ELF-1 (cell line): Measurements from ENCODE around the gene B3GNT3.
"Not testable (repeated sequence)": the region's sequence is repeated elsewhere in the genome, so short reads cannot be mapped to it uniquely, and the experiment has no call there.

Source experiments
- DNase-seq: peaks from one replicate; pipeline ENCODE4 v3.0.0-alpha.2; 2016; ENCODE audit warnings: low read depth, low spot score

Gene B3GNT3

DNA sequence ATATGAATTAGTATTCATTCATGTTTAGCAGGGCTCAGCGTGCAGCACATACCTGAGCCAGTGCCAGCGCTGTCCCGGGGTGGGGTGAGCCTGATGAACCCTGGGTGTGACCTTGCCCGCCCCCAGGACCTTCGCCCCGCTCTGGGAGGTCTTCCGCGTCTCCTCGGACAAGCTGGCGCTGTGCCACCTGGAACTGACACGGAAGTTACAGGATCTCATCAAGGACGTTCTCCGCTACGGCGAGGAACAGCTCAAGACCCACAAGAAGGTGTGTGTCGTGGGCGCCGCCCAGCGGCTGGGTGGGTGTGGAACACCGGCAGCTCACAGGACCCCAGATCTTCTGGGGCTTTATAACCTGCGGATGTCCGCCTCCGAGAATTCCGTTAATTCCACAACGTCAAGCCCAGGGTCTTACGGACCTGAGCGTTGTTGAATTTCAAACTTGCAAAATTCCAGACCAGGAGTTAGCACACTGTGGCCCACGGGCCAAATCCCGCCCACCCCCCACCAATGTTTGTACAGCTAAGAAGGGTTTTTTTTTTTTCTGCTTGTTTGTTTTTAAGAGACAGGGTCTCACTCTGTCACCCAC lies 28.3 kb upstream of the B3GNT3 start:
- DNase-seq = peak; percentile 92

DNA sequence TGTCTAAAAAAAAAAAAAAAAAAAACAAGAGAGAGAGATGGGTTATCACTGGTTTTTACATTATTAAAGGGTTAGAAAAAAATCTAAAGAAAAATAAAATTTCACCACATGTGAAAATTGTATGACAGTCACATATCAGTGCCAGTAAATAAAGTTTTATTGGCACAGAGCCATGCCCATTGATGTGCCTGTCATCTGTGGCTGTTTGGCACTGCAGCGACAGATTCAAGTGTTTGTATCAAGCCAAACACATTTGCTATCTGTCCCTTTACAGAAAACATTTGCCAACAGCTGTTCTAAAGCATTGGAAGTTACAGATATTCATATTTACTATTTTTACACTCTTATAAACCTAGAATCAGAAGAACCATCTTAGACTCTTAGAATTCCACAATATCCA lies 27.4 kb upstream of the B3GNT3 start:
- no peak for DNase-seq

DNA sequence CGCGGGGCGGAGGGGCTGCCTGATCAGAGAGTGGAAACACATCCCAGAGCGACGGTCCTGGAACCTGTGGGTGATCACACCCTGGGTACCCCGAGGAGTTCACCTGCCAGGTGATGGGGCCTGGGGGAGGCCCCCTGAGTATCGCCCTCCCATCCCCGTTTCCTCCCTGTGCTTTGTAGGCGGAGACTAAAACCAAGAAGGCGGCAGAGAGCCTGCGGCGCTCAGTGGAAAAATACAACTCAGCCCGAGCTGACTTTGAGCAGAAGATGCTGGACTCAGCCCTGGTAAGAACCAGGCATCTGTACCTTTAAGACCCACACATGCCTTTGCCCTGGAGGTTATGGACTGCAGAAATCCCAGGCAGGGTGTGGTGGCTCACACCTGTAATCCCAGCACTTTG lies 24.3 kb upstream of the B3GNT3 start:
- DNase-seq = peak; percentile 35

DNA sequence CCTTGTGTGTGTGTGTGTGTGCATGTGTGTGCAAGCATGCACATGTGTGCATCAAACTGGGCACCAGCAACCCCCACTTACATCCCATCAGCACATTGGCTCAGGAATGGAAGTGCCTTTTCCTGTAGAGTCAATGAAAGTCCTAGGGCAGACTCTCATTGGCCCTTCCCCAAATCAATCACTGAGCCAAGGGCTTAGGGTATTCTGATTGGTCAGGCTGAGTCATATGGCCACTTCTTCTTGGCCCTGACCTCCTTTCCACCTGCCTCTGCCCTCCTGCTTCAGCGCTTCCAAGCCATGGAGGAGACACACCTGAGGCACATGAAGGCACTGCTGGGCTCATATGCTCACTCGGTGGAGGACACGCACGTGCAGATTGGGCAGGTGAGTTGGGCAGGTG lies 22.8 kb upstream of the B3GNT3 start:
- DNase-seq = peak; percentile 34

DNA sequence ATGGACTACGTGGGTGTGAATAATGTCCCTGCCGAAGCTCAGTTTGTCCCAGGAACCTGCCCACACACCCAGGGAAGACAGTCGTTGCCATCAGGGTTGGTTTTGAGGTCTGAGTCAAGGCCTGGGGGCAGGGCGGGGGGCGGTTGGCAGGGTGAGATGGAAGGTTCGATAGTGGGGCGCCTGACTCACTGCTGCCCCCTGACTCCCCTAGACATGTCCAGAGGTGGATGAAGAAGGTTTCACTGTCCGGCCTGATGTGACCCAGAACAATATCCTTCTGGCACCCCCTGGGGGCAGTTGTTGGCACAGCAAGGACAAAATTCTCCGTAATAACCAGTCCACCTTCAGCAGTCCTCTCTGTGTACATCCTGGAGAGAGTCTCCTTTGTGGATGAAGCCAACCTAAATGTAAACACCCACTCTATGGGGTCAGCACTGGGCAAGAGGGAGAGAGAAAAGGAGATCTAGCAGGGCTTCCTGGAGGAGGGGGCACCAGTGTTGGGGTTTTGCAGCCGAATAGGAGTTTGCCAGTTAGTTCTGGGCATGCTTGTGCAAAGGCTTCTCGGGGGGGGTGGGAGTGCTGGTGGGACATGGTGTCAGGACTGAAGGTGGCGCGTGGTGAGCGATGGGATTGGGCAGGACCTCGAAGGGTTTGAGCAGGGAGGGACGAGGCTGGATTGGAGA lies 19.6 kb upstream of the B3GNT3 start:
- peak; percentile 83 for DNase-seq

DNA sequence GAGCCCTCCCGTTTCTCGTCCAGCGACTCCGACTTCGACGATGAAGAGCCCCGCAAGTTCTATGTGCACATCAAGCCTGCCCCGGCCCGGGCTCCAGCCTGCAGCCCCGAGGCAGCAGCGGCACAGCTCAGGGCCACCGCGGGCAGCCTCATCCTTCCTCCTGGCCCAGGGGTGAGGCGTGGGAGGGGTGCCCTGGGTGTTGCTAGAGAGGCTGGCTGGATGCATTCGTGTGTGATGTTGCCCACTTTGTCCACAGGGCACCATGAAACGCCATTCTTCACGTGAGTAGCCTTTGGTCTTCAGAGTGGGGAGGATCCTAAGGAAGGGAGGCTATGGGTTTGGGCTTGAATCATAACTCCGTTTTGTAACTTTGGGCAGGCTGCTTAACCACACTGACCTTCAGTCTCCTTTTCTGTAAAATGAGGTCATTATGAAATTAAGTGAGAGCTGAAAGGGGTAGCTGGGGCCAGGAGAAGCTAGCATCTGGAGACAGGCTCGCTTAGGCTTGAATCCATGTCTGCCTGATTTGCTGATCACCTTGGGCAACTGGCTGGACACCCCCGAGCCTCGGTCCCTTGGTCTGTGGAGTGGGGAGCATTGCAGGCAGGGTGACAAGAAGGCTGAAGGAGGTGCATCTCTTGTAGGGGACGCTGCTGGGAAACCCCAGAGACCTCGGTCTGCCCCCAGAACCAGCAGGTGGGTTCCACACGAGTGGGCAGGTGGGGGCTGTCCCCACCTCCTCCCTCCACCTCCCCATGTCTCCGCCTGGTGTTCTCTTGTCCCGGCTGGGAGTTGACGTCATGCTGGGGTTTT lies 18.7 kb upstream of the B3GNT3 start:
- no peak for DNase-seq

DNA sequence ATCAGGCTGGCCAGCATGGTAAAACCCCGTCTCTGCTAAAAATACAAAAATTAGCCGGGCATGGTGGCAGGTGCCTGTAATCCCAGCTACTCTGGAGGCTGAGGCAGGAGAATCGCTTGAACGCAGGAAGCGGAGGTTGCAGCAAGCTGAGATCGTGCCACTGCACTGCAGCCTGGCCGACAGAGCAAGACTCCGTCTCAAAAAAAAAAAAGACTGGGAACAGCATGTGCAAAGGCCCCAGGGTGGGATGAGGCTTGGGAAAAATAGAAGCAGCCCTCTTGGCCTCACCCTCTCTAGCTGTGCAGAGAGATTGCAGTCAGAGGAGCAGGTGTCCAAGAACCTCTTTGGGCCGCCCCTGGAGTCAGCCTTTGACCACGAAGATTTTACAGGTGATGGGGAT lies 17.1 kb upstream of the B3GNT3 start:
- not testable (repeated sequence) for DNase-seq

DNA sequence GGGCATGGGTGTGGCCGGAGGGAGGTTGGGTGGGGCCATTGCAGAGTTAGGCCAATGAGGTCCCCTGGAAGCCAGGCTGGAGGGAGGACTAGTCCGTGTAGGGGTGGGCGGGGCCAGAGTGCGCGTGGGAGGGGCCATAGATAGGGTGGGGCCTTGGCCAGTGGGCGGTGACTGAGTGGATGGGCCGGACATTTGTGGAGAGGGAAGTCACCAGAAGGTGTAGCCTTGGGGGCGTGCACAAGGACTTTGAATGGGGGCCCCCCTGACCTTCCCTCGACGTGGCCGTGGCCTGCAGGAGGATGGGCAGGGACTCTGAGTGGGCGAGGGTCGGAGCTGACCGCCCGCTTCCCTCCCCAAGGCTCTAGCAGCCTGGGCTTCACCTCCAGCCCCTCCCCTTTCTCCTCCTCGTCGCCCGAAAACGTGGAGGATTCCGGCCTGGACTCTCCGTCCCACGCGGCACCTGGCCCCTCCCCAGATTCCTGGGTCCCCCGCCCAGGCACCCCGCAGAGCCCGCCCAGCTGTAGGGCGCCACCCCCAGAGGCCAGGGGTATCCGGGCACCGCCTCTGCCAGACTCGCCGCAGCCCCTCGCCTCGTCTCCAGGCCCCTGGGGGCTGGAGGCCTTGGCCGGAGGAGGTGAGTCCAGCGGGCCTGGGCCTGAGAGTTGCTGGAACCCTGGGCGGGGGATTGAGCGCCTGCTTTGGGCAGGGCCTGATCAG lies 16.5 kb upstream of the B3GNT3 start:
- peak; percentile 82 for DNase-seq

DNA sequence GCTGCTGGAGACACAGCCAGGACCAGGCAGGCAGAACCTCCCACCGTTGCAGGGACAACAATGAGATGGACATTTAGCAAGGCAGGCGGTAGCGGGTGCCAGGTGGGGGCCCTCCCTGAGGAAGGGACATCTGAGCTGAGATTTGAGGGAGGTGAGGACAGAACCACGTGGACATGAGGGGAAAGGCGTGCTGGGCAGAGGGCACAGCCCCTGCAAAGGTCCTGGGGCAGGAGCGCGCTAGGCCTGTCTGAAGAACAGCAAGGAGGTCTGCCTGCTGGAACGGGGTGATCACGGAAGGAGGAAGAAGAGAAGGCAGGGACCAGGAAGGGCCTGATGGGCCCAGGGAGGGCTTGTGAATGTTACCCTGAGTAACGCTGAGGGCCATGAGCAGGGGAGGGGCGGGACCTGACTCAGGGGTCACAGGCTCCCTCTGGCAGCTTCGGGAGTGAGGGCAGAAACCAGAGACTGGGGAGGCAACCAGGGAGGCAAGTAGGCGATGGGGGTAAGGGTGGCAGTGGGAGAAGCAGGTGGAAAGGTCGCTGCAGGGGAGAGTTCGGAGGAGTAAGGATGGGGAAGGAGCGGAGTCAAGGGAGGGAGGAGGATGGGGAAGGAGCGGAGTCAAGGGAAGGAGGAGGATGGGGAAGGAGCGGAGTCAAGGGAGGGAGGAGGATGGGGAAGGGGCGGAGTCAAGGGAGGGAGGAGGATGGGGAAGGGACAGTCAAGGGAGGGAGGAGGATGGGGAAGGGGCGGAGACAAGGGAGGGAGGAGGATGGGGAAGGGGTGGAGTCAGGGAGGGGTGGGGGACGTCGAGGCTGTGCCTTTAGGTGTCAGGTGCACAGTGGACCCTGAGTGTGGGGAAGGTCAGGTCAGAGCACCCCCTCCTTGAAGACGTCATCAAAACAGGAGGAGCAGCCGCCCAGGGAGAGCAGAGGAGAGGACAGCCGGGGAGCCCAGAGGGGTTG lies 15.7 kb upstream of the B3GNT3 start:
- DNase-seq = peak; percentile 69

DNA sequence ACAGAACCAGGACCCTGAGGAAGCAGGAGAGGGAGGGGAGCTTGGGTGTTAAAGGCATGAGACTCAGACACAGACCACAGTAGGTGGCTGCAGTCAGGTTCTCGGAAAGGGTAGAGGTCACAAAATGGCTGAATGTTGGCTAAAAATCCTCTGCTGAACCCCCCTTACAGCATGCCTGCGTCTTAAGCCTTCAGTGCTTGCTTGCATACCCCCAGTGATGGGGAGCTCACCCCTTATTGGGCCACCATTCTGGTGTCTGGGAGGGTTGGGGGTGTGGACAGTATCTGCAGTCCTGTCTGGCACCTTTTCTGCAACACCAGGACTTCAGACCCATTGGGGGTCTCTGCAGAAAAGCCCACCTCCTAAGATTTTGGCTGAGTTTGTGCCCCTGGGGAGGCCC lies 14.2 kb upstream of the B3GNT3 start:
- no peak for DNase-seq

DNA sequence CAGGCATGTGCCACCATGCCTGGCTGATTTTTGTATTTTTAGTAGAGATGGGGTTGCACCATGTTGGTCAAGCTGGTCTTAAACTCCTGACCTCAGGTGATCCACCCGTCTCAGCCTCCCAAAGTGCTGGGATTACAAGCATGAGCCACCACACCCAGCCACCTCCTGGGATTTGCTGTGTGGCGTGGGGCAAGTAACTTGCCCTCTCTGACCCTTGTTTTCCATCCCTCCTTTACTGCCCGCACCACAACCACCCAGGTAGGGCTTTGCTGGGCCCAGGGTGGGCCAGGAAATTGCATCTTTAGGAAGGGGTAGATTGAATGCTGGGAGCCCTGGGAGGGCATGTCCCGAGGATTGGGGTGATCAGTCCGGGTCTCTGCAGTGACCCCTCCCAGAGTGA lies 11.2 kb upstream of the B3GNT3 start:
- DNase-seq = not testable (repeated sequence)

DNA sequence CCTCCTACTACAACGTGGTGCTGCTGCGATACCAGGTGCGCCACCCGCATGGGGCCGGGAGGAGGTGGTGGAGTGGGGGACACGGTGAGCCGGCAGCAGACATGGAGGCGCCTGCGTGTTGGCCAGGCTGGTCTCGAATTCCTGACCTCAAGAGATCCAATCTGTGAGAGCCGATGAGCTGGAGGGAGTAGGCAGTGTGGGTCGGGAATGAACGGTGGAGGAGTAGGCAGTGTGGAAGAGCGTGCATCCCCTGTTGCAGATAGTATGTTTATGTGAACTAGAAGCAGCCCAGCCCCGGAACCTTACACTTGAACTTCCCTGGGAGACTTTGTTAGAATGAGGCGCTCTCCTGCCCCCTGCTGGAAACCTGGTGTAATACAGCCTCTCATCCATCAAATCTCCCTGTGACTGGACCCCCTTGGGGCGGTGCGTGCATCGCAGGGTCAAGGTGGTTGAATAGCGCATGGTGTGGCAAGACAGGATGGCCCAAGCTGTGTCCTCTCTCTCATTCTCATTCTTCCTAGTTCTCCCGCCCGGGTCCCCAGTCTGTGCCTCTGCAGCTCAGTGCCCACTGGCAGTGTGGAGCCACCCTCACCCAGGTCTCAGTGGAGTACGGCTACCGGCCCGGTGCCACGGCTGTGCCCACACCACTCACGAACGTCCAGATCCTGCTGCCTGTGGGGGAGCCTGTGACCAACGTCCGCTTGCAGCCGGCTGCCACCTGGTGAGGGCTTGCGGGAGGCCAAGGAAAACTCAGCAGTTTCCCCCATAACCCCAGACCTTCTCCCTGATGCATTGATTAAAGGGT lies 10.5 kb upstream of the B3GNT3 start:
- DNase-seq = peak; percentile 82

DNA sequence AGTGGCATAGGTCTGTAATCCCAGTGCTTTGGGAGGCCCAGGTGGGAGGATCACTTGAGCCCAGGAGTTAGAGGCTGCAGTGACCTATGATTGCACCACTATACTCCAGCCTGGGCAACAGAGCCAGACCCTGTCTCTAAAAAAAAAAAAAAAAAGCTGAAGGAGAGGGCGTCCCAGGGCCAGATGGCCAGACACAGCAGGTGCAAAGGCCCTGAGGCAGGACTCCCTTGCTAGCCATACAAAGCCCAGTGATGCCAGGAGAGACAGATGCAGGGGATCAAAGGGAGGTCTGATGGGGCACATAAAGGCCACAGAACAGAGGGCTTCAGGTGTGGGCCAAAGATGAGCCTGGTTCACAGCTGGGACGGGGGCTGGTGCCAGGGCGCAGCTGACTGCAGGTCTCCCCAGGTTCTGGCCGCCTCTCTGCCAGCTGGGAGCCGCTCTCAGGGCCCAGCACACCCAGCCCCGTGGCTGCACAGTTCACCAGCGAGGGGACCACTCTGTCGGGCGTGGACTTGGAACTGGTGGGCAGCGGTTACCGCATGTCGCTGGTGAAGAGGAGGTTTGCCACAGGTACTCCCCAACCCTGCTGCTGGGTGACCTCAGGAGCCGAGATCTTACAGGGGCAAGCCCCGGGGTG lies 7.5 kb upstream of the B3GNT3 start:
- DNase-seq = no peak

DNA sequence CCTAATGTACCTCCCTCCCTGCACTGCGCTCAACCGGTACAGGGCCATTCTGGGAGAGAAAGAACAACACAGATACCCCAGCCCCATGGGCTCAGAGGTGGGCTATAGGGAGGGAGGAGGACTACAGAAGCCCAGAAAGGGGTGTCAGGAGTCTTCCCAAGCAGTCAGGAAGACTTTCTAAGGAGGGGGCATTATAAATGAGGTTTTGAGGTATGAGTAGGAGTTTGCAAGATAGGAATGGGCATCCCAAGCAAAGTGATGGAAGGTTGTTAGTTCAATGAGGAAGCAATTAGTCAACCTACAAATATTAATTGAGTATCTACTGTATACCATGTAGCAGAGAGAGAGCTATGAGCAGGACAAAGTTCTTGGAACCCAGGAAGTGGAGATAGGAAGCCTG lies 6.3 kb upstream of the B3GNT3 start:
- DNase-seq = no peak

DNA sequence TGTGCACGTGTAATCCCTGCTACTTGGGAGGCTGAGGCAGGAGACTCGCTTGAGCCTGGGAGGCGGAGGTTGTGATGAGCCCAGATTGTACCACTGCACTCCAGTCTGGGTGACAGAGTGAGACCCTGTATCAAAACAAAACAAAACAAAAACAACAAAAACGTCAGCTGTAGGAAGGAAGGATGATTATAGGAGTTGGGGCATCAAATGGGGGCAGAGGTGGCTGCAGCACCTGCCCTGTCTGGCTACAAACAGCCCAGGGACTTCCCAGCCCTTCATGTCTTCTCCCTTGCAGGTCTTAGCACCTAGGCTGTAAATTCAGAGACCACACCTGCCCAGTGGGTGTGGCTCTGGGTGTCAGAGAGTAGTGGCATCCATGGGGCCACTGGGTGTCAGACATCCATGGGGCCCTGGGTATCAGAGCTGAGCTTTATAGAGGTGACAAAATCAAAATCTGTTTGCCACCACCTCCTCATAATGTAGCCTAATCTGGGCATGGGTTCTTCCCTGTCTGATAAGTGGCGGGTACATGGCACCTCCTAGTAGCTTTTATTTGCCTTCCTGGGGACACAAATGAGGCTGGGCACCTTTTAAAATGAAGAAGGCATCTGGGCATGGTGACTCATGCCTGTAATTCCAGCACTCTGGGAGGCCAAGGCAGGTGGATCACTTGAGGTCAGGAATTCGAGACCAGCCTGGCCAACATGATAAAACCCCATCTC lies 4.7 kb upstream of the B3GNT3 start:
- DNase-seq = no peak

DNA sequence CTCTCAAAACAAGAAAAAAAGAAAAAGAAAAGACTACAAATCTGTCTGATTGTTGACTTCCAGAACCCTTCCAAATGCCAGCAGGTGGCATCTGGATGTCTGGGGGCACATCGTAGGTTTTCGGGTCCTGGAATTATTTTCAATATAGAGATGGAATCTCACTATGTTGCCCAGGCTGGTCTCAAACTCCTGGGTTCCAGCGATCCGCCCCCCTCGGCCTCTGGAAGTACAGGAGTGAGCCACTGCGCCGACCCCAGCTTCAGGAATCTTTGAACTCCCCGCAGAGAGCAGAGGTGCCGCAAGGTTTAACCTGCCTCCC lies 567 bp upstream of the B3GNT3 start:
- no peak for DNase-seq

DNA sequence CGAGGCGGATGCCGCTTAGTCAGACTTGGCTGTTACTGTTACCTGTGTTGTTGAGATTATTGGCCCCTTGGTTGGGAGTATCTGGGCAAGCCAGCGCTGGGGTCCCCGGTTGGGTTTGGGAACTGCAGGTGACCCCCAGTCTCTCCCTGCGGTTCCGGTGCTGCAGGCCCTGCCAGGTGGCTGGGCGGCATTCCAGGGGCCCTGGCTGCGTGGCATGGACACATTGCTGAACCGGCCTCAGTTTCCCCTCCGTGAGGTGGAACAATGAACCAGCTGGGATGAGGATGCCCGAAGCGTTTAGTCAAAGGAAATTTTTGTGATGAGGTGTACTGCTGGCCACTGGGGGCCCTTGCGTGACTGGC lies 538 bp downstream of the B3GNT3 start:
- DNase-seq = no peak

DNA sequence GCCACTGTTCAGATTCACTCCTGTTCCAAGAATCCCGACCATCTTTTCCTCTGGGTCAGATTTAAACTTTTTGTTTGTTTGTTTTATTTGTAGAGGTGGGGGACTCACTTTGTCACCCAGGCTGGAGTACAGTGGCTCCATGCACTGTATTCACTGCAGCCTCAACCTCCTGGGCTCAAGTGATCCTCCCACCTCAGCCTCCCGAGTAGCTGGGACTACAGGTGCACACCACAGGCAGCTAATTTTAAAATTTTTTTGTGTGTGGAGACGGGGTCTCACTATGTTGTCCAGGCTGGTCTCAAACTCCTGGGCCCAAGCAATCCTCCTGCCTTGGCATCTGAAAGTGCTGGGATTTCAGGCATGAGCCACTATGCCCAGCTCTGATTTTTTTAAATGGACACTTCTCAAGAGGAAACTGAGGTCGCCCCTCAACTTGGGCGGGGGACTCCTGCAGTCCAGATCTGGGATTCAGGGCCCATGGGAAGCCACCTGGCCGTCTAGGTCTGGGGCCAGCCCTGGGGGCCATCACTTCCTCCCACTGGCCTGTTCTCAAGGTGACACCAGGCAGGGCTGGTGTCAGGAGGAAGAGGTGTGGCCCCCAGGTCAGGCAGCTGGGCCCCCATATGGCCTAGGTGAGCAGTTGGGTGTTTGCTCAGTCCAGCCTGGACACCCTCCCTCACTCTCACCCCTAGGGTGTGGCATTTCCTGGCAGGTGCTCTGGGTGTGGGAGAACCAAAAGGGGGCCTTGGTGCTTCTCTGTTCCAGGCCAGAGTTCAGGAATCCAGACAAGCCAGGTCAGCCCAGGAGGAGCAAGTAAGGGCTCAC lies 1.3 kb downstream of the B3GNT3 start:
- DNase-seq = no peak
